ENCODE results near the gene TTLL5. TPM values are rescaled to one million over a fixed set of nuclear protein-coding genes. Genes with fewer than 3 reads are reported as not detected.

Gene TTLL5
- total and polyA plus RNA-seq, 2 of the 13 experiments (the other 11 are each of a cell fraction or from before 2014, with no cell fraction given), result 11.8 to 18.8 TPM

DNA sequence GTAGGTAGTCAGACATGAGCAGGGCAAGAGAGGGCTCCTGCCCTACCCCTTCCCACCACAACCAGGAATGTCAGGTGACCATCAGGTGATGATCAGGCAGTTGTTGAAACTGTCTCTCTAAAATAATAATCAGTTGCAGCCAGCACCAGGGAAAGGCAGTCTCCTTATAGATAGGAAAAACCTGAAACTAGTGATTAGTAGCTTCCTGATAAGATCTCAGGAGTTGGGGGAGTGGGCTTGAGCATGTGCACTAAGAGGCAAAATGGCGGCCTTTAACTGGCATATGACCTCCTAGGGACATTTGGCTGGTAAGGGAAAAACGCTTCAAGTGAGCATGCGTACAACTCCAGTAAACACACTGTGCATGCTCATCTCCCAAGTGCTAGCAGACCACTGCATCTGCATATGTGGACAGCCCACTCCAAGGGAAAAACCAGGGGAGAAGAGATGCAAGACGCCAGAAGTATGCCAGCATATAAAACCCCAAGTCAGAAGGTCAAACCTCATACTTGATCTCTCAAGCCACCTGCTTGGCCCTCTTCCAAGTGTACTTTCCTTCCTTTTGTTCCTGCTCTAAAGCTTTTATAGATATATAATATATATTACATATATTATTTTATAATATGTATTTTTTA, 283.7 kb downstream of the TTLL5 start:
- no peak for ATAC-seq
- Histone ChIP-seq H2AFZ (ENCODE audit: low read length) (no peak overlapping the region), H3K4me2 (ENCODE audit: low read depth, low read length) (no peak overlapping the region), H3K36me3 (replicated peaks in 1 of 2; ENCODE audit: control insufficient read depth in 1 of 2, insufficient read depth in 2 of 2, low read length in 2 of 2) (no peaks in the 10 kb centered on the region), H3K9me3 (ENCODE audit: low read length) (no peaks in the 10 kb centered on the region), H4K20me1 (ENCODE audit: insufficient read depth, low read length) (no peaks in the 10 kb centered on the region), H3K79me2 (ENCODE audit: insufficient read depth, low read length) (no peaks in the 10 kb centered on the region), H3K9ac (ENCODE audit: insufficient read depth, low read depth, low read length) (no peak overlapping the region), H3K27ac (ENCODE audit: extremely low read length, insufficient read depth, low read length) (no peak overlapping the region), H3K4me3 (replicated peaks in 1 of 3; ENCODE audit: insufficient read depth in 1 of 3, low read depth in 2 of 3, low read length in 3 of 3) (no peak overlapping the region), H3K27me3 (ENCODE audit: control insufficient read depth in 1 of 2, insufficient read depth in 2 of 2, low read length in 2 of 2) (no peaks in the 10 kb centered on the region), H3K4me1 (ENCODE audit: insufficient read depth, low read length) (no peaks in the 10 kb centered on the region)
- TF ChIP-seq, protein P1, sequence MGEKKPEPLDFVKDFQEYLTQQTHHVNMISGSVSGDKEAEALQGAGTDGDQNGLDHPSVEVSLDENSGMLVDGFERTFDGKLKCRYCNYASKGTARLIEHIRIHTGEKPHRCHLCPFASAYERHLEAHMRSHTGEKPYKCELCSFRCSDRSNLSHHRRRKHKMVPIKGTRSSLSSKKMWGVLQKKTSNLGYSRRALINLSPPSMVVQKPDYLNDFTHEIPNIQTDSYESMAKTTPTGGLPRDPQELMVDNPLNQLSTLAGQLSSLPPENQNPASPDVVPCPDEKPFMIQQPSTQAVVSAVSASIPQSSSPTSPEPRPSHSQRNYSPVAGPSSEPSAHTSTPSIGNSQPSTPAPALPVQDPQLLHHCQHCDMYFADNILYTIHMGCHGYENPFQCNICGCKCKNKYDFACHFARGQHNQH (CRISPR knock-in tag; IDR thresholded peaks at IDR 0.05), result no peak
- TF ChIP-seq RFX1 (IDR thresholded peaks at IDR 0.05) (no peak), RBFOX2 (IDR thresholded peaks at IDR 0.05; ENCODE audit: low read depth, low read length) (no peak), PRPF4 (IDR thresholded peaks at IDR 0.05; ENCODE audit: low read depth, low read length, poor library complexity, severe bottlenecking) (no peak)
- TF ChIP-seq, protein P2, sequence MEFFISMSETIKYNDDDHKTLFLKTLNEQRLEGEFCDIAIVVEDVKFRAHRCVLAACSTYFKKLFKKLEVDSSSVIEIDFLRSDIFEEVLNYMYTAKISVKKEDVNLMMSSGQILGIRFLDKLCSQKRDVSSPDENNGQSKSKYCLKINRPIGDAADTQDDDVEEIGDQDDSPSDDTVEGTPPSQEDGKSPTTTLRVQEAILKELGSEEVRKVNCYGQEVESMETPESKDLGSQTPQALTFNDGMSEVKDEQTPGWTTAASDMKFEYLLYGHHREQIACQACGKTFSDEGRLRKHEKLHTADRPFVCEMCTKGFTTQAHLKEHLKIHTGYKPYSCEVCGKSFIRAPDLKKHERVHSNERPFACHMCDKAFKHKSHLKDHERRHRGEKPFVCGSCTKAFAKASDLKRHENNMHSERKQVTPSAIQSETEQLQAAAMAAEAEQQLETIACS (CRISPR knock-in tag; IDR thresholded peaks at IDR 0.05), result no peak
- TF ChIP-seq, protein P3, sequence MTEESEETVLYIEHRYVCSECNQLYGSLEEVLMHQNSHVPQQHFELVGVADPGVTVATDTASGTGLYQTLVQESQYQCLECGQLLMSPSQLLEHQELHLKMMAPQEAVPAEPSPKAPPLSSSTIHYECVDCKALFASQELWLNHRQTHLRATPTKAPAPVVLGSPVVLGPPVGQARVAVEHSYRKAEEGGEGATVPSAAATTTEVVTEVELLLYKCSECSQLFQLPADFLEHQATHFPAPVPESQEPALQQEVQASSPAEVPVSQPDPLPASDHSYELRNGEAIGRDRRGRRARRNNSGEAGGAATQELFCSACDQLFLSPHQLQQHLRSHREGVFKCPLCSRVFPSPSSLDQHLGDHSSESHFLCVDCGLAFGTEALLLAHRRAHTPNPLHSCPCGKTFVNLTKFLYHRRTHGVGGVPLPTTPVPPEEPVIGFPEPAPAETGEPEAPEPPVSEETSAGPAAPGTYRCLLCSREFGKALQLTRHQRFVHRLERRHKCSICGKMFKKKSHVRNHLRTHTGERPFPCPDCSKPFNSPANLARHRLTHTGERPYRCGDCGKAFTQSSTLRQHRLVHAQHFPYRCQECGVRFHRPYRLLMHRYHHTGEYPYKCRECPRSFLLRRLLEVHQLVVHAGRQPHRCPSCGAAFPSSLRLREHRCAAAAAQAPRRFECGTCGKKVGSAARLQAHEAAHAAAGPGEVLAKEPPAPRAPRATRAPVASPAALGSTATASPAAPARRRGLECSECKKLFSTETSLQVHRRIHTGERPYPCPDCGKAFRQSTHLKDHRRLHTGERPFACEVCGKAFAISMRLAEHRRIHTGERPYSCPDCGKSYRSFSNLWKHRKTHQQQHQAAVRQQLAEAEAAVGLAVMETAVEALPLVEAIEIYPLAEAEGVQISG (CRISPR knock-in tag; IDR thresholded peaks at IDR 0.05), result no peak
- BruUV-seq (replicated peaks), result no TSS peak
- 93% methylated on average over 4 of the region's 4 CpGs for WGBS (ENCODE audit: low lambda C conversion rate)
- FAIRE-seq, result no peak
- ChIA-PET POLR2A (no interaction called here), CTCF (ENCODE audit: low intra/inter-chr PET ratio, low total read pairs) (no interaction called here)
- in situ Hi-C loops (cut with HindIII; ENCODE audit: extremely low pct_ligation_motif_present, low pct_unique_long_range_greater_than_20kb) (no loop called here), intact Hi-C loops (cut with micrococcal nuclease; ENCODE audit: unreplicated experiment) (no loop called here)
- DNase-seq (ENCODE audit: low spot score), result no peak
